Measurements from ENCODE around the gene DOK3. TPM values are rescaled to one million over a fixed set of nuclear protein-coding genes. Genes with fewer than 3 reads are reported as not detected.

The DOK3 gene
- total RNA-seq, 1 experiment from 2014 or later, result 1.2 TPM

- DNase-seq (ENCODE audit: extremely low read depth, low read depth), result no peak
Measured at GRCh38 chr5:177514541-177514940, 4.9 kb upstream of the DOK3 start.

DNA sequence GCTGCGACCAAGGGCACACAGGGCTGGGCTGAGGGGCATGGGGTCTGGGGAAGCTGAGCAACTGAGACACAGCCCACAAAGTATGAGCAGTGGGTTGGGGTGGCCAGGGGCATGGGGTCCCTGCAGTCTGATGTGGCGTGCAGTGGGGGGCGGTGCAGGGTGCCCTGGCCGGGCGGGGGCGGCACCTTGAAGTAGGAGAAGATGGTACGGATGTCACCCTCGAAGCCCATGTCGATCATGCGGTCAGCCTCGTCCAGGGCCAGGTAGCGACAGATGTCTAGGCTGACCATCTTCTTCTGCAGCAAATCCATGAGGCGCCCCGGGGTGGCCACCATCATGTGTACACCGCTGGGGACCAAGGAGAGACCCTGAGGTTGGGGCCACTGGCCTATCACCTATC is 3.9 kb upstream of the DOK3 start:
- DNase-seq (ENCODE audit: extremely low read depth, low read depth), result no peak

DNA sequence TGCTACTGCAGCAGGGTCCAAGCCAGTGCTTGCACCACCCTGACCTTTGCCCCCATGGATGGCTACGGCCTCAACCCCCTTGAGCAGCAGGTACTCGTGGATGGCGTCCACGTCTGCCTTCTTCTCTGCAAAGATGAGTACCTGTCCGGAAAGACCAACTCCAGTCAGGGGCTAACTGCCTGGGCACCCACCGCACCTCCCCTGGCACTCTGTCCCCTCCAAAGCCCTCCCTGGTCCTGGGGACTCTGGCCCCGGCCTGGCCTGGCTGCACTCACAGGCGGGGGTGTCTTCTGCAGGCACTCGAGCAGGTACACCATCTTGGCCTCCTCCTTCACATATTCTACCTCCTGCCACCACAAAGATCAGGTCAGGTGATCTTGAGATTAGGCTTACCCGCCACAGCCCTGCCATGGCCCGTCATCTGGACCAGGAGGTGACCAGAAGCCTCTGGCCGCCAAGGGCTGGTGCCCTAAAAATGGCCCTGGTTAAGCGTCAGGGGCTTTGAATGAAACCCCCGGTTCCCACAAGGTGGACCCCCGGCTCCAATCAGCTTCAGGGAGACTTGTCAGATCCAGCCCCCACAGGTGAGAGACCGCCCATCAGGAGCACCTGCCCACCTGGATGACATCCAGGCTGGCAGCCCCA is 3.2 kb upstream of the DOK3 start:
- no peak for DNase-seq (ENCODE audit: extremely low read depth, low read depth)

DNA sequence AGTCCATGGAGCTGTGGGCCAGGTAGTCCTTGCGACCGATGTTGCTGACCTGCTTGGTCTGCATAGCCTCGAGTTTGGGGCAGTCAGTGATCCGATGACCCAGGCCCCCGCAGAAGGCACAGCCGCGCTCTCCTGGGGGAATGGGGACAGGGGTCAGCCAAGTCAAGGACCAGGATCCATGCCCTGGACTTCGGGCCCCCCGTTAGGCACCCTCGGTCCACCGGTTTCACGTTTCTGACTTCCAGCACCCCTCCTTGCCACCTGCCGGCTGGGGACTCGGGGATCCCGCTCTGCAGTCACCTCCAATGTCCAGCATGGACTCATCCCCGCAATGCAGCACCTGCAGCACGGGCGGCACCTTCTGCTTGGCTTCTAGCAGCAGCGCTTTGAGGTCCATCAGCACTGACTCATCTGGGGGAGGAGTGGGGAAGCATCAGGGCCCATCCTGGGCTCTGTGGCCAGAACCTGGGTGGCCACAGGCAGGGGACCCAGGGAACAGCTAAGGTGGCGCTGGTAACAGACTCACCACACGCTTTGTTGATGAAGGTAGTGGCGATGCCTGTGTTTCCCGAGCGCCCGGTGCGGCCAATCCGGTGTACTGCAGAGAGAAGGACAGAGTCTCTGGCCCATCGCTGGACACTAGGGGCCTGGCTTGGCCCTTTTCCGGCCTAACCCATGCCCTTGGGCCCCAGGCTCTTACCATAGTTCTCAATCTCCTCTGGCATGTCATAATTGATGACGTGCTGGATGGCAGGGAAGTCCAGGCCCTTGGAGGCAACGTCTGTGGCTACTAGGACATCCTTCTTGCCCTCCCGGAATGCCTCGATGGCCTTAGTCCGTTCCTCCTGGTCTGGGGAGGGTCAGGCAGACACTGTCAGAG is 2.4 kb upstream of the DOK3 start:
- DNase-seq (ENCODE audit: extremely low read depth, low read depth), result no peak

DNA sequence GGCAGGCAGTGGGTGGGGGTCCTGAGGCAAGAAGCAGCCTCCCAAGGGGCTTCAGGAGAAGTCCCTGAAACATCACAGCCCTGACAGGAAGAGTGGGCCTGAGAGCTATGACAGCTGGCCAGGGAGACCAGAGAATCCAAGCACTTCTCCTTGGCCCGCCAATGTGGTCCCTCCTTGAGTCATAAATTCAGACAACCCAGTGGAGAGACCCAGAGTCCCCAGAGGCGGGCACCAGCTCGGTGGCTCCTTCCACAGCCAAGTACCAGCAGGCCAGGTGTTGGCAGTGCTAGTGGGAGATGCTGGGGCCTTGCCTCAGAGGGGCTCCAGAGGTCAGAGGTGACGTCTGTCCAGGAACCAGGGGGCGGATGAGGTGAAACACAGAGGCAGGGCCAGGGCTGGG is 1.6 kb upstream of the DOK3 start:
- DNase-seq (ENCODE audit: extremely low read depth, low read depth), result no peak

DNA sequence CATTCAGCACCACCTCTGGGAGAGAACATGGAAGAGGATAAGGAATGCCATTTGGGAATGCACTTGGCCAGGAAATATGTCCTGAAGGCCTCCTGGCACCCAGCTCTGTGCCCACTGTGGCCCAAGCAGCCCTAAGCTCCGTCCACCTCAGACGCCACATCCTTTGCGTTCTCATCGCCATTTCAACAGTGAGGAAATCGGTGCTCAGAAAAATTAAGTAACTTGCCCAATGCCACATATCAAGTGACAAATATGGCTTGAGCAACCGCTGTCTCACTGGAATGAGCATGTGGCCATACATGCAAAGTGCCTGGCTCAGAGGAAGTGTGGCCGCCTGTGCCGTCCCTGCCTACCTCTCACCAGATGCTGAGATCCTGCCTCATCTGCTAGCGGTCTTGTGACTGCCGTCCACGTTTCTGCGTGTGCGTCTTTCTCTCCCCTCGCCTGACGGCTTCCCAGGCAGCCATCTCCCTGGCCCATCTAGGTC is 984 bp upstream of the DOK3 start:
- DNase-seq (ENCODE audit: extremely low read depth, low read depth), result no peak

- DNase-seq (ENCODE audit: extremely low read depth, low read depth), result no peak
Measured at GRCh38 chr5:177509991-177510566, 453 bp upstream of the DOK3 start.

- no peak for DNase-seq (ENCODE audit: extremely low read depth, low read depth)
Measured at GRCh38 chr5:177508837-177509236, 789 bp downstream of the DOK3 start.

GRCh38 chr5:177508221-177508611 is 1.4 kb downstream of the DOK3 start:
- DNase-seq (ENCODE audit: extremely low read depth, low read depth), result no peak

- DNase-seq (ENCODE audit: extremely low read depth, low read depth), result no peak
Measured at GRCh38 chr5:177507596-177508220, 1.9 kb downstream of the DOK3 start.

DNA sequence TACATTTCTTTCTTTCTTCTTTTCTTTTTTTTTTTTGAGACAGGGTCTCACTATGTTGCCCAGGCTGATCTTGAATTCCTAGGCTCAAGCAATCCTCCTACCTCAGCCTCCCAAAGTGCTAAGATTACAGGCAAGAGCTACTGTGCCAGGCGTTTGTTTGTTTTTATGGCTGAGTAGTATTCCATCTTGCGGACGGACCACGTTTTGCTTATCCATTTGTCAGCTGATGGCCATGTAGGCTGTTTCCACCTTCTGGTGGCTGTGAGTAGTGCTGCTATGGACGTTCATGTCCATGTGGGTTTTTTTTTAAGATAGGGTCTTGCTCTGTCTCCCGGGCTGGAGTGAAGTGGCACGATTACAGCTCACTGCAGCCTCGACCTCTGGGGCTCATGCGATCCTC is 2.5 kb downstream of the DOK3 start:
- no peak for DNase-seq (ENCODE audit: extremely low read depth, low read depth)

DNA sequence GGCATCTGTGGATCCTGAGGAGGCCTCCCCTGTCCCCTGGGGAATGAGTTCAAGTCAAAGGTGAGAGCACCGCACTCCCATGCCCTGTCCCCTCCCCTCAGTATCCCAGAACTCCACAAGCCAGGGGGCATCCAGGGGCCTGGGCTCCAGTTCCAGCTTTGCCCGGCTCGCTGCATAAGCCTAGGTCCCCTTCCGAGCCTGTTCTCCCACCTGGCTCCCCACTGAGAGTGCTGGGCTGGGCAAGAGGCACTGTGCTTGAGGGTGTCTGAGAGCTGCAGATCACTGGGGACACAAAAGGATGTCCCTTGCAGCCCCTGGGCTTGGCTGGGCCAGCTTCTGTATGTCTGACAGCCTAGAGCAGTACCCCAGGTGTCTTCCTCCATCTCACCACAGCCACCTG is 4.6 kb downstream of the DOK3 start:
- no peak for DNase-seq (ENCODE audit: extremely low read depth, low read depth)

GRCh38 chr5:177504086-177505056 is 5.3 kb downstream of the DOK3 start:
- no peak for DNase-seq (ENCODE audit: extremely low read depth, low read depth)

- no peak for DNase-seq (ENCODE audit: extremely low read depth, low read depth)
Measured at GRCh38 chr5:177503351-177504085, 6.1 kb downstream of the DOK3 start.

DNA sequence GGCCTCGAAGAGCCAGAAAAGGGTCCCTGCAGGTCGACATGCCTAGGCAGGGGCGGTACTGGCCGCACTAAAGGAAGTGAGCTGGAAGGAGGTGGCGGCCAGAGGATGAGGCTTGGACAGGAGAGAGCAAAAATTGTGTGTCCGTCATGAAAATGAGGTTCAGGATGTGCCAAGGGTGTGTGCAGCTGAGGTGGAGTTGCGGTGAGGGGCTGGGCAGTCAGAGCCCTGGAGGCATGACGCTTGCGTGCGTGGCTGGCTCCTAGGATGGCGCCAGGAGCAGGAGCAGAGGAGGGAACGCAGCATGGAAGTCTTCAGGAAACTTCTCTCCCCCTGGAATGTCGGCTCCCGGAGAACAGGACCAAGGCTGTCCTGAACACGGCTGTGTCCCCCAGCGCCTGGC is 6.7 kb downstream of the DOK3 start:
- DNase-seq (ENCODE audit: extremely low read depth, low read depth), result no peak

DNA sequence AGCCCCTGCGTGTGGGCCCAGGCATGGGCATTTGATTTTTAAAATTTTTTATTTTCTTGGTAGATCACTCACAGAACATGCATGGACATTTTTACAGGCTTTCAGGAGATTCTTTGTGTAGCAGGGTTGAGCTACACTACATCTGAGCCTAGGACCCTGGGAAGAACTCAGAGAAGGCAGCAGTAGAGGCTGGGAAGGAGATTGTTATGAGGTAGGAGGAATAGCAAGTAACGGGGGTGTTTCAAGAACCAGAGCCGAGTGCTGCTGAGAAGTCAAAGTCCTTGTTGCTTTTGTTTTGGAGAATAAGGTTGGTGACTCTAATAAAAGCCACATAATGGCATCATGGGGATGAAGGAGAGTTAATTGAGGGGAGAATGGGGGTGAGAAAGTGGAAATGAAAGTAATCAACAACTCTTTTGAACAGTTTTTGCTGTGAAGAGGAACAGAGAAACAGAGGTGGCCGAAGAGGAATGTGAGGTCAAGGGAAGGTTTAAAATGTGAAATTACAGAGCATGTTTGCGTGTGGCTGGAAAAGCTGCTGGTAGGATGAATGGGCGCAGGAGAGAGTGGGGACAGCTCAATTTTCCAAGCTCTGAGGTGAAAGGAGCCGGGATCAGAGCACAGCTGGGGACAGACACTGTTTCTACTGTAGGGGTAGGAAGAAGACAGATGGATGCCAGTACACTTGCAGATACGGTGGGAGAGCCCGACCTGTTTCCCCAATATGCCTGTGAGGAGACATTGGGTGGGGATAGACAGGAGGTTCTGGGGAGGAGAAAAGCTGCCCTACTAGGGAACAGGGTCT is 7.5 kb downstream of the DOK3 start:
- DNase-seq (ENCODE audit: extremely low read depth, low read depth), result no peak

DNA sequence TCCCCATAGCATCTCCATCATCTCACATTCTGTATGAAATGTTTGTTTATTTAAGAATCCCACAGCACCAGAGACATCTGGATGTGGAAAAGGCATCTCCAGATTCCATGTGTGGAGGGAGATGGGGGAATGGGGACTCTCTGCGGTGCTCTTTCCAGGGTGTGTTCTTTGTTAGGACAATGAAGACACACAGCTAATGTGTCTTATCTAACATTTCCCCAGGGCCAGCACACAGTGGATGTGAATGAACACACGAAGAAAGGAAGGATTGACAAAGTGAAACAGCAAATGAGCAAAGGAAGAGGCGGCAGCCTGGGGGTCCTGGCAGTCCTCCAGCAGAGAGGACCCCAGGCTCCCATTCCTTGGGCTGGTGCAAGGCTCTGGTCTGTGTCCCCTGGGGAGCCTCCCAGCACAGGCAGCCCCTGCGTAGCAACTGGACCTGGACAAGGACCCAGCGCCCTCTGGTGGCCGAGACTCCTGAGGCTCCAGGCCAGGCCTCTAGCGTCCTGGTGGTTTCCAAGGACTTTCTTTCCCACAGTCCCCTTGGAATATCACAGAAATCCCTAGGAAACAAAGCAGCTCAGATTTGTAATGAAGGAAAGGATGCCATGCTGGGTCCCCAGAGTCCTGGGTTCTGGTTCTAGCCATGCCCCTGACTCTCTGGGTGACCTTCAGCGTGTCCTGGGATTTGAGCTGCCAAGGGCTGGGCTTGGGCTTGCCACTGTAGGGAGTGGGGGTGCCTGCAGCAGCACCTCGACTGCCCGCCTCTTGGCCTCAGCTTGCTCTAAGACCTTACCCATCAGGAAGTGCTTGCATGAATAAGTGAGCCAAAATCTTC is 8.7 kb downstream of the DOK3 start:
- peak; percentile 77 for DNase-seq (ENCODE audit: extremely low read depth, low read depth)

GRCh38 chr5:177499842-177500241 is 9.8 kb downstream of the DOK3 start:
- no peak for DNase-seq (ENCODE audit: extremely low read depth, low read depth)

All from NCI-H460 (cell line).